GM19351 (cell line): ENCODE results near the gene LRIG1.
A peak's percentile ranks its signal among the peaks of the same experiment; 100 is the strongest.

ENCODE experiments used
- ATAC-seq: cut with Tn5 transposase; IDR thresholded peaks from one replicate; pipeline ENCODE4 v1.9.1; 2021; ENCODE audit warnings: mild to moderate bottlenecking, moderate library complexity; ENCODE audit not compliant: unreplicated experiment

Gene LRIG1, protein sequence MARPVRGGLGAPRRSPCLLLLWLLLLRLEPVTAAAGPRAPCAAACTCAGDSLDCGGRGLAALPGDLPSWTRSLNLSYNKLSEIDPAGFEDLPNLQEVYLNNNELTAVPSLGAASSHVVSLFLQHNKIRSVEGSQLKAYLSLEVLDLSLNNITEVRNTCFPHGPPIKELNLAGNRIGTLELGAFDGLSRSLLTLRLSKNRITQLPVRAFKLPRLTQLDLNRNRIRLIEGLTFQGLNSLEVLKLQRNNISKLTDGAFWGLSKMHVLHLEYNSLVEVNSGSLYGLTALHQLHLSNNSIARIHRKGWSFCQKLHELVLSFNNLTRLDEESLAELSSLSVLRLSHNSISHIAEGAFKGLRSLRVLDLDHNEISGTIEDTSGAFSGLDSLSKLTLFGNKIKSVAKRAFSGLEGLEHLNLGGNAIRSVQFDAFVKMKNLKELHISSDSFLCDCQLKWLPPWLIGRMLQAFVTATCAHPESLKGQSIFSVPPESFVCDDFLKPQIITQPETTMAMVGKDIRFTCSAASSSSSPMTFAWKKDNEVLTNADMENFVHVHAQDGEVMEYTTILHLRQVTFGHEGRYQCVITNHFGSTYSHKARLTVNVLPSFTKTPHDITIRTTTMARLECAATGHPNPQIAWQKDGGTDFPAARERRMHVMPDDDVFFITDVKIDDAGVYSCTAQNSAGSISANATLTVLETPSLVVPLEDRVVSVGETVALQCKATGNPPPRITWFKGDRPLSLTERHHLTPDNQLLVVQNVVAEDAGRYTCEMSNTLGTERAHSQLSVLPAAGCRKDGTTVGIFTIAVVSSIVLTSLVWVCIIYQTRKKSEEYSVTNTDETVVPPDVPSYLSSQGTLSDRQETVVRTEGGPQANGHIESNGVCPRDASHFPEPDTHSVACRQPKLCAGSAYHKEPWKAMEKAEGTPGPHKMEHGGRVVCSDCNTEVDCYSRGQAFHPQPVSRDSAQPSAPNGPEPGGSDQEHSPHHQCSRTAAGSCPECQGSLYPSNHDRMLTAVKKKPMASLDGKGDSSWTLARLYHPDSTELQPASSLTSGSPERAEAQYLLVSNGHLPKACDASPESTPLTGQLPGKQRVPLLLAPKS

DNA sequence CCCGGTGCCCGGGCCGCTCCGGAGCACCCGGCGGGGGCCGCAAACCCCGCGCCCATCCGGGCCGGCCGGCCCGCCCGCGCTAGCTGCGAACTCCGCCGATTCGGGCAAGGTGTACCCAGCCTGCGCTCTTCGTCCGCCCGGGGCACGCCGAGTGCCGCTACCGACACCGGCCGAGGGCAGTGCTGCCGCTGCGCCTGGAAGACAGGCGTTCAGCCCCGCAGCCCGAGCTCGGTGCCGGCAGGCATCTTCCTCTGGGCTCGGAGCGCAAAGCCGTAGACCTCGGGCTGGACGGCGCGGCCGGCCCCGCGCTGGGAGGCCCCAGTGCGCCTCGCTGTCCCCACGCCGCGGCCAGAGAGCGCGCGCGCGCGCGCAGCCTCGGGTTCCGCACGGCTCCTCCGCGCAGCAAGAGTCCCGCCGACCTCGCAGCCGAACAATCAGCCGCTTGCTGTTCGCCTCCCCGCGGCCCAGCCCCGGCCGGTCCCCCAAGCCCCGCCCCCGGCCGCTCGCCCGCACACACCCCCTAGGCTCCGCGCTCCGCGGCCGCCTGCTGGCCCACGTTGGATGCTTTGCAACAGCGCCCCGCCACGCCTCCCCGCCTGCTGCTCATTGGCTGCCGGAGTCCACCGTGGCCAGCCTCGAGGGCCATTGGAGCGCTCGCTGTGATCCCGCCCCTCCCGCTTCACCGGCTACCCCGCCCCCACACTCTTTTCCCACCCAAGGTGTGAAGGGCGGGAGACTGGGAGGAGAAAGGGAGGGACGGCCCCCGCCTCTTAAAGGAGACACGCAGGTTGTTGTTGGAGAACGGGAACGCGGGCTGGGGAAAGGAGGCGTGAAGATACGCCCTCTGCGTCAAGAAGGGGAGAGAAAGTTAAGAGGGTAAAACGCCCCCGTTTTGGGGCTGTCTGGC lies at the start of gene LRIG1:
TSS of gene LRIG1 (minus strand) at position 447 of the 907 bp plus-strand sequence. CDS start 615 bp downstream, outside the sequence.
- ATAC-seq: peak; percentile 93

DNA sequence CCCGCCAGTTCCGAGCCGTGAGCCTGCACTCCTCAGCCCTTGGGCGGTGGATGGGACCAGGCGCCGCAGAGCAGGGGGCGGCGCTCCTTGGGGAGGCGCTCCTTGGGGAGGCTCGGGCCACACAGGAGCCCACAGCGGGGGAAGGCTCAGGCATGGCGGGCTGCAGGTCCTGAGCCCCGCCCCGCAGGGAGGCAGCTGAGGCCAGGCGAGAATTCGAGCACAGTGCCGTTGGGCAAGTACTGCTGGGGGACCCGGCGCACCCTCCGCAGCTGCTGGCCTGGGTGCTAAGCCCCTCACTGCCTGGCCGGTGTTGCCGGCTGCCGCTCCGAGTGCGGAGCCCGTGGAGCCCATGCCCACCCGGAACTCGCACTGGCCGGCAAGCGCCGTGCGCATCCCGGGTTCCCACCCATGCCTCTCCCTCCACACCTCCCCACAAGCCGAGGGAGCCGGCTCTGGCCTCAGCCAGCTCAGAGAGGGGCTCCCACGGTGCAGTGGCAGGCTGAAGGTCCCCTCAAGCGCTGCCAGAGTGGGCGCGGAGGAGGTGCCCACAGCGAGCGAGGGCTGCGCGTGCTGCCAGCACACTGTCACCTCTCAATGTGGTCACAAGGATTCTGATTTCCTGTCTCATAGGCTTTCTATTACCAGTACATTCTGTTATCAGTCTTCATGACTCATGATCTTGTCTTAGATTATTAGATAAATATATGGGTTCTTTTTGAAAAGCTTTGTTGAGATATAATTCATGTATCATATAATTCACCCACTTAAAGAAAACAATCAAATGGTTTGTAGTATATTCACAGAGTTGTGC lies 44.0 kb upstream of the LRIG1 start:
- no peak for ATAC-seq

DNA sequence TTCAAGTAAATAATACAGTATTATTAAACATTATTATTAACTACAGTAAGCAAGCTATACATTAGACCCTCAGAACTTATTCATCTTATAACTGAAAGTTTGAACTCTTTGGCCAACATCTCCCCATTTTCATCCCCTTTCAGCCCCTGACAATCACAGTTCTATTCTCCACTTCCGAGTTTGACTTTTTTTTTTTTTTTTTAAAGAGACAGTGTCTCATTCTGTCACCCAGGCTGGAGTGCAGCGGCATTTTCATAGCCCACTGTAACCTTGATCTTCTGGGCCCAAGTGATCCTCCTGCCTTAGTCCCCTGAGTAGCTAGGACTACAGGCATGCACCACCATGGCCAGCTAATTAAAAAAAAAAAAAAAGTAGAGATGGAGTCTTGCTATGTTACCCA lies 41.3 kb upstream of the LRIG1 start:
- no peak for ATAC-seq

DNA sequence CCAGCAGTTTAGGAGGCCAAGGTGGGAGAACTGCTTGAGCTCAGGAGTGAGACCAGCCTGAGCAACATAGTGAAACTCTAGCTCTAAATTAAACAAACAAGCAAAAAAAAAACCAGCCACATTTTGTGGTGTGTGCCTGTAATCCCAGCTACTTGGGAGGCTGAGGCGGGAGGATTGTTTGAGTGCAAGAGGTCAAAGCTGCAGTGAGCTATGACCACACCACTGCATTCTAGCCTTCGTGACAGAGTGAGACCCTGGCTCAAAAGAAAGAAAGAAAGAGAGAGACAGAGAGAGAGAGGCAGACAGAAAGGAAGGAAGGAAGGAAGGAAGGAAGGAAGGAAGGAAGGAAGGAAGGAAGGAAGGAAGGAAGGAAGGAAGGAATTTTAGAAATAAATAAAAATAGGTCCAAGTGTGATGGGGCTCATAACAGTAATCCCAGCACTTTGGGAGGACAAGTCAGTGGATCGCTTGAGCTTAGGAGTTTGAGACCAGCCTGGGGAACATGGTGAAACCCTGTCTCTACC lies 38.7 kb upstream of the LRIG1 start:
- ATAC-seq: no peak

DNA sequence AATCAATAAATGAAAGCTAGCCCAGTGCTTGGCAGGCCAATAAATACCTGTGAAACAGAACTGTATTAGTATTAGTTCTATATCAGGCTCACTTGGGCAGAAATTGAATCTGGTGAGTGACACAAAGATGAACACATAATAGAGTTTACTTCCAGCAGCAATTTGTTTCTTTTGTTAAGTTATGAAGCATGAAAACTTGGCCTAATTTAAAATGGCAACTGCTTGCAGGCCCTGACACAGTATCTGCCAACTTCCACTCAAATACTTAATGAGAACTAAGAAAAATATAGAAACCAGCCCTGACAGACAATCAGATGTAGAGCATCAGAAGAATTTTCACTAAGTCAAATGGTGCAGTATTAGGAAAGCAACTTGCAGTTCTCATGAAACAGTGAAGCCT lies 37.6 kb upstream of the LRIG1 start:
- no peak for ATAC-seq

DNA sequence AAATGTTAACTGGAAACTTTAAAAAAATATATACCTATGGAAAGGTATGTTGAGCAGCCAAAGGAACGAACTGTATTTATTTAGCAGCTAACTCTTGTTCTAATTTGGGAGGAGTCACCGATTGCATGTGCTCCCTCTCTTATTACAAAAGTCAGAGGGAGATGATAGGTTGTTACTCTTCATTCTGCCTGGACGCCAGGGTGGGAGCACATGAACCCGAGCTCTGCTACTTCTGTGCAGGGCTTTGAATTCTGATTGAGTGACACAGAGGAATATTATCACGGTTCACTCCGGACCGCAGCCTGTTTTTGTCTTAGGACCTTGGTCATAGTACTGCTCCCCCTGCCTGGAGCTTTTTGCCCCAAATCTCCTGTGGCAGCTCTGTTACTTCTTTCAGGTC lies 36.9 kb upstream of the LRIG1 start:
- no peak for ATAC-seq

DNA sequence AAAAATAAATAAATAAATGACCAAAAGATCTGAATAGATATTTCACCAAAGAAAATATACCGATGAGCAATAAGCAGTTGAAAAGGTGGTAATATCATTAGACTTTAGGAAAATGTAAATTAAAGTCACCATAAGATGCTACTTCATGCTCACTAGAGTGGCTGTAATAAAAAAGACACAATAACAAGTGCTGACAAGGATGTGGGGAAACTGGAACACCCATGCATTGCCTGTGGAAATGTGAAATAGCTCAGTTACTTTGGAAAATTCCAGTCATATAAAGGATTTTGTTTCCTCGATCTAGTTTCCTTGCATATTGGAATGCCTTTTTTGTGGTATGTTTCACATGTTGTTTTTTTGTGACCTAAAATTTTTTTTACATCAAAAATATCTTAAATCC lies 36.0 kb upstream of the LRIG1 start:
- ATAC-seq: no peak

DNA sequence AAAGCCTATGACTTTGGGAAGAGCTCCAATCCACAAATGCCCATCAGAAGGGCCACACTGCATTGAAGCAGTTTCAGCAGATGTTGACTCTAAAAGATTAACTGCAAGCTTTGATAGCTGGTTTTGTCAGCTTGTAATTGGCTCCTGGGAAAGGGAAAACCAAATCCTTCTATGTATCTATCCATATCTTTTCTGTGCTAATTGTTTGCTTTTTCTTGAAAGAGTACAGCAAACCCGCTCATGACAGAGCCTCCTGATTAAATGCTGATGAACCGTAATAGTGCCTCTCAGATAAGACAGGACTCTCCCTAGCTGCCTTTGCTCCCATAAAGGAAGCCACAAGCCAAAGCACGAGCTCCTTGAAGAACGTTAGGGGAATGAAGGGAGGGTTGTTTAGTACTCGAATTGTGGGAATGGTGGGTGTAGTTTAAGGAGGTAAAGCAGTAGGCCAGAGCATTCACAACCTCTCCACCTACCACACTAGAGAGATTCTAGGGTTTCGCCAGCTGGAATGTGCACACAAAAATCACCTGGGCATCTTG lies 33.6 kb upstream of the LRIG1 start:
- no peak for ATAC-seq

DNA sequence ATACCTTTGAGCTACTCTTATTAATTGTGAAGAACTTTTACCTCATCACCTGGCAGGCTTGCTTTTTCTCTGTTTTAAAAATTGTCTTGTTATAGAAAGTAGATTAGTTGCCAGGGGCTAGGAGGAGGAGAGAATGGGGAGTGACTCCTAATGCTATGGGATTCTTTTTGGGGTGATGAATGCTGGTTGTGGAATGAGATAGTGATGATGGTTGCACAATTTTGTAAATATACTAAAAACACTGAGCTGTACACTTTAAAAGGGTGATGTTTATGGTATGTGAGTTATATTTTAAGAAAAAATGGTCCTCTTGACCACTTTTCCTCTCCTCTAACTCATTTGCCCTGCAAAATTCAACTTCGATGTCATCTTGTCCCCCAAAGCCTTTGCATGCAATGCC lies 31.8 kb upstream of the LRIG1 start:
- ATAC-seq: no peak

DNA sequence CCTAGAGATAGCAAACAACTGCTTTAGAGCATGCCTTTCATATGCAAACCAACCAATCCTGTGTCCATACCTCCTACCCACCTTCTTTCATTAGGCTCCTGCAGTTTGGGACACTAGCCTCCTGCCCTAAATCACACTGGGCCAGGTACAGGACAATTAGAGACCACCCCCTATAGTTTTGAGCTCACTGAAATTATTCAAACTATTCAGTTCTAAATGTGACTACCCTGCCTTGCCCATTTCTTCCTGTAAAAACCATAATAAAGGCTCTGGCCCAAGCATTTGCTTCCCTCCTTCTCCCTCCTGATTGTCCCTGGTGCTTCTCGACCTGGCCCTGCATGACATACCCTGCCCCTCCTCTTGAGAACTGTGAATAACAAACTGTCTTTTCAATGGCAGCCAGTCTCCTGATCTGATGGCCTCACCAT lies 31.4 kb upstream of the LRIG1 start:
- ATAC-seq: no peak

DNA sequence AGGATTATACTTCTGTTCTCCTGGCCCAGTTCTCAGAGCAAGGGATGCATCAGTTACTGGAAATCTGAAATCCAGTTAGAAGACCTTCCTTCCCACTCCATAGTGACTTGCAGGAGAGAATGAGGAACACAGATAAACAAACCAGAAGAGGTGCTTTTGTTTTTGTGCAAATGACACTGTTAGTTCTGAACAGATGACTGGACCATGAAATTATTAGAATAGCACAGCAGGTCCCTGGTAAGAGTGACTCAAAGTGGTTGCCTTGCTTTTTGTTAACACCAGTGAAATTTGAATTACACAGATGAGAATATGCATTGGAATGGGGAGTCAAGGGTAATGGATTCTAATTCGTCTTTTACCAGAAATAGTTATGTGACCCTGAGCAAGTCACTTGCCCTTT lies 30.4 kb upstream of the LRIG1 start:
- ATAC-seq: no peak

DNA sequence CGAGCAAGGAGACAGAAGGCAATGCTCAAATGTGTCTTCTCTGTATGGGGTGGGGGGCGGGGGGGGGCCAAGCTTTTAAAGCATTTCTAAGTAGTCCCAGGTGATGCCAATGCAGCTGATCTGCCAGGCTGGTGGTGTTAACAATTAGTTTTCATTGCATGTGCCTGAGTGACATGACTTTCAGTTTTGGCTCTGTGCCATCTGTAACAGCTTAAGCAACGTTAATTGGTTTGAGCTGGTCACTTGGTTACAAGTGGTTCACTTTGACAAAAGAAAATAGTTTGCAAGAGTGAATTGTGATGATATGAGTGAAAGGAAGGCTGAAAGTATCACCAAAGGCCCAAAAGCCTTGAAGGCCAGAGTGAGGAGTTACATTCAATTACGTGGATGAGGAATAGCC lies 26.4 kb upstream of the LRIG1 start:
- ATAC-seq: no peak

DNA sequence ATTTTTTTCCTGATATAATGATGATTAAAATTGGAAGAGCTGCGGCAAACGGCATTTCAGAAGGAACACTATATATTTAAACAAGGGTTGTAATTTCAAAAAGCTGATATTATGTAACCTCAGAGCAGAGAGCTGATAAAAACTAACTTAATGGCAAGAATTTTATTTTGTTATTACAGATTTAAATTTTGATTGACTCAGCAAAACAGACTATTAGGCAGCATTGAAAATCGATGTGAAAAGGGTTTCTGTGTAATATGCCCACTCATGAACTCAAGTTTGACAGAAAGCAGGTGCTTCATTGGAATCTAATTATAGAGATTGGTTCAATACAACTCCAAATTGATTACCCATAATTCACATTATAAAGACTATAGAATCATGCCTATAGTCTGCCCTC lies 24.9 kb upstream of the LRIG1 start:
- no peak for ATAC-seq

DNA sequence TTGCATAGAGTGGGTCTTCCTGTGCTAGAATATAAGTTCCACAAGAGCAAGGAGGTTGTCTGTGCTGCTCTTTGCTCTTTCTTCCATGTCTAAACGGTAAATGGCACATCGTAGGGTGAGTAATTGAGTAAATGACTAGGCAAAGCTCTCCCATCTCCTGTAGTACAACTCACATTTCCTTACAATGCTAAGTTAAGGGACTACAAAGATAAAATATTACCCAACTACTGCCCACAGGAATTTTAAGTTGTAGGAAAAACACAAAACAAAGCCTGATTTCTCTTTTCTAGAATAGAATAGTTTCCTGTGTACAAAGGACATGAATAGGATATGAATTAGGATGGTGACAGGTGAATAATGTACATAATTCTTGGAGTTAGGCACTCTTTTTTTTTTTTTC lies 19.9 kb upstream of the LRIG1 start:
- ATAC-seq: no peak

DNA sequence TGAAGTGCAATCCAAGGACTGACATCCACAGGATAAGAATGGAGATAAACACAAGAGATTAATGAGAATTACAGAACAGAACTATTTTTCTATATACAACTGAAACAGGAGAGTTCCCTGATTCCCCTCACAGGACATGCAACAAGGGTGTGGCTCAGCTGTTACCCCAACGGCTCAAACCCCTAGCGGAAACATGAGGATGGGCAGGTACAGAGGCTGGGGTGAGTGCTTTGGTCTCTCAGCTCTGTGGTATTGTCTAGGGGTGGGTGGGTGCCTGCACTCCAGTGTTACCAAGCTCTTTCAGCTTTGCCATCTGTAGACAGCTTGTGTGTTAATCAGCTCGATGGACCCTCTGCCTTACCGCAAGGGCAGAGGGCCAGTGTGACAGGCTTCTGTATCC lies 17.8 kb upstream of the LRIG1 start:
- no peak for ATAC-seq

DNA sequence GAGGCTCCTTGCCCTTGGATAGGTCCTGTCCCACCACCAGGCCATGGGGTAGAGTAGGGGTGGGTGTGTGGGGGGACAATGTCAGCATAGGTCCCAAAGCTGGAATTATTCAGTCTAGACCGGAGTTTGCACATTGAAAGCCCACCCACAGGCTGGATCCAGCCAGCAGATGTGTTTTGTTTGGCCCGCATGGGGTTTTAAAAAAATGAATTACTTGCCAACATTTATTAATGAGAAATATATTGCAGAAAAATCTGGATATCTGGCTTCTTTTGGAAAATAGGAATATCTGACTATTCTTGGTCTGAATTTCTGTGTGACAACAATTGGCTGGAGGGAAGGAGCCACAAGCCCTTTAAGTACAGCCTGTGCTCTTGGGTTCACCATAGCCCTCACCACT lies 17.3 kb upstream of the LRIG1 start:
- no peak for ATAC-seq

DNA sequence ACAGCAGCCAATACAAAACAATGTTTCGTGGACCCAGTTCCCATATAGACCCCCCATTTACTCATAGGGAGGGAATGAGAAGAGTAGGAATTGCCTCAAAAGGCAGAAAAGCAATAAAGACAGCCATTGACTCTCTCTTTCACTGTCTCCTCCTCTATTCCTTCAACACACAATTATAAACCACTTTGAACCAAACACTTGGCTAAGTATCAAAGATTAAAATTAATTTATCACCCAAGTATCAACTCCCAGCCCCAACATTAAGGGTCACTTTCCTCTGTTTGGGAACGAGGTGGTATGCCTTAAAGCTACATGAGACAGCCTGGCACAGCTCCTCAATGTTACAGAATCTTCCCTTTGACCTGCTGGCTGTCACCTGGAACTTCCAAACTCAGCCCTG lies 16.4 kb upstream of the LRIG1 start:
- no peak for ATAC-seq

DNA sequence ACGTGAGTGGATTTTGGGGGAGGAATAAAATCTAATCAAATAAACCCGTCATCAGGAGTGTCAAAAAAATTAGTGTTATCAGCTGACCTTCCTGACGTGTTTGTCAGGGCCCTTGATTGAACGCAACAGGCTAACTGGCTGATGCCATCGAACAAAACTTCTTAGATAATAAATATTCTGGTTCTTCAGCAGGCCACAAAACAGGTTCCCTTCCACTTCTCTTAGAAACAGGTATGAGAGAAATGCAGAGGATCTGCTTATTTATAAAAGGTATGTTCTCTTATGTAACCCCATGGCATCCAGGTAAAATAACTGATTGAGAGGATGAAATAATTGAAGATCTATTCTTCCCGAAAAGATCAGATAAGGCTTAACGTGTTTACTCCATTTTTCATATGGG lies 7.6 kb upstream of the LRIG1 start:
- no peak for ATAC-seq
